Heart left ventricle (tissue), 16 donors: ENCODE measurements around the gene INPP1. TPM values are rescaled to one million over a fixed set of nuclear protein-coding genes. Genes with fewer than 3 reads are reported as not detected.

Experiments used
- ATAC-seq, 4 donors: fragments of 200-7000 bp; cut with Tn5 transposase; one replicate each; pipeline ENCODE4 v1.9.1; 2020 to 2022; ENCODE audit warnings: moderate library complexity in 4 of 4, mild to moderate bottlenecking in 3 of 4, moderate number of reproducible peaks in 1 of 4
- DNase-seq, 5 donors: peaks; one replicate each; pipeline ENCODE4 v3.0.0-alpha.2; 2020
- H3K27ac ChIP-seq, 12 donors: fragments of 200-600 bp; sonication (generic) in 4 of 12; one replicate each; pipeline versions ENCODE4 v1.5.0 to v1.8.0; 2016 to 2022; ENCODE audit warnings: mild to moderate bottlenecking in 2 of 12
- H3K27me3 ChIP-seq, 9 donors: fragments of 200-600 bp; sonication (generic) in 2 of 9; one replicate each; pipeline versions ENCODE4 v1.5.1 to v1.8.0; 2016 to 2022; ENCODE audit warnings: mild to moderate bottlenecking in 3 of 9
- H3K36me3 ChIP-seq, 9 donors: fragments of 200-600 bp; sonication (generic) in 2 of 9; one replicate each; pipeline versions ENCODE4 v1.5.0 to v1.8.0; 2018 to 2022; ENCODE audit warnings: mild to moderate bottlenecking in 2 of 9
- H3K4me1 ChIP-seq, 12 donors: fragments of 200-600 bp; sonication (generic) in 4 of 12; one replicate each; pipeline versions ENCODE4 v1.5.0 to v1.8.0; 2016 to 2022; ENCODE audit warnings: mild to moderate bottlenecking in 3 of 12
- H3K4me3 ChIP-seq, 12 donors: fragments of 200-600 bp; sonication (generic) in 4 of 12; one replicate each; pipeline versions ENCODE4 v1.5.0 to v1.8.0; 2017 to 2022; ENCODE audit warnings: mild to moderate bottlenecking in 9 of 12, moderate library complexity in 4 of 12
- H3K9me3 ChIP-seq, 12 donors: fragments of 200-600 bp; sonication (generic) in 4 of 12; one replicate each; pipeline versions ENCODE4 v1.5.0 to v1.8.0; 2016 to 2022; ENCODE audit warnings: mild to moderate bottlenecking in 1 of 12
- POLR2A ChIP-seq, 2 donors: fragments of 450-650 bp; IDR thresholded peaks; one replicate each; pipeline ENCODE4 v1.6.1; 2017; ENCODE audit warnings: antibody characterized with exemption in 2 of 2, mild to moderate bottlenecking in 2 of 2, moderate library complexity in 2 of 2
- WGBS, 4 donors: extraction: QIAGEN DNeasy Blood & Tissue Kit in 2 of 4; methylation state at CpG; one replicate each; pipeline versions ENCODE4 v1.1.5 to v1.1.7; 2013 to 2018; 5-methylcytosine and 5-hydroxymethylcytosine counted together
- intact Hi-C, 10 donors: fragments of 100-400 bp; cut with DNase I; formaldehyde crosslinking; loops; one replicate each; pipeline versions ENCODE4 v1.11.1 to v1.14.2; 2022
- polyA plus RNA-seq, 2 donors: library from polyadenylated mRNA; stranded (reverse); fragments of 200-250 nt; gene quantifications; one replicate each; pipeline ENCODE4 v1.2.3, GENCODE V29; 2013
- total RNA-seq, 9 donors: library from RNA; depleted of rRNA in 2 of 9; stranded (reverse); fragments of >200 nt in 2 of 9; fragmentation: NEBNext Ultra II Directional in 3 of 9; extraction: Animal tissue kit (Norgen Biotek cat#: 25700) in 3 of 9; gene quantifications; one replicate each; pipeline versions ENCODE4 v1.1.0 to v1.2.4, GENCODE V29; 2016 to 2023
- TF ChIP-seq, protein P1 (sequence below), 12 donors: fragments of 200-600 bp; sonication (generic) in 4 of 12; IDR thresholded peaks; one replicate each; pipeline versions ENCODE4 v1.5.0 to v1.8.0; 2018 to 2022; ENCODE audit warnings: antibody characterized with exemption in 12 of 12, mild to moderate bottlenecking in 5 of 12
- donor health status: ischemic (EF 13 %, LVEDD 7.1; RV severe dilation, severe dysfunction).
- donor health status: healthy with polysubstance abuse.
- donor health status: DM: no; HTN: yes; CAD: no.
- donor health status: DM: no; HTN: no; CAD: no.
- donor health status: ischemic (EF 25% LVEDD 6.9; RV normal size, moderate dysfunction).
- donor health status: ischemic (EF 25% LVEDD 5.7; RV mildly dilated, moderate dysfunction).
- donor health status: healthy.
- donor health status: DM: yes; HTN: yes; CAD: no.
- donor health status: ischemic (EF 35%, LVEDD 5.7; RV mildly dilated, moderate dysfunction).
- donor health status: nonischemic (EF 11% LVEDD 7.7; RV severe dilation, severe dysfunction).
- donor health status: DM: yes; HTN: yes; CAD: no.
- donor health status: PGD.
- donor health status: ischemic (EF 29% LVEDD 5.4; RV normal size, mild dysfunction).
- donor health status: nonischemic (EF 23%, LVEDD 6.1; RV moderate dilation, normal function).

Gene INPP1
- total and polyA plus RNA-seq, 11 donors: 7.8 to 26.2 (median 13.3) TPM

DNA sequence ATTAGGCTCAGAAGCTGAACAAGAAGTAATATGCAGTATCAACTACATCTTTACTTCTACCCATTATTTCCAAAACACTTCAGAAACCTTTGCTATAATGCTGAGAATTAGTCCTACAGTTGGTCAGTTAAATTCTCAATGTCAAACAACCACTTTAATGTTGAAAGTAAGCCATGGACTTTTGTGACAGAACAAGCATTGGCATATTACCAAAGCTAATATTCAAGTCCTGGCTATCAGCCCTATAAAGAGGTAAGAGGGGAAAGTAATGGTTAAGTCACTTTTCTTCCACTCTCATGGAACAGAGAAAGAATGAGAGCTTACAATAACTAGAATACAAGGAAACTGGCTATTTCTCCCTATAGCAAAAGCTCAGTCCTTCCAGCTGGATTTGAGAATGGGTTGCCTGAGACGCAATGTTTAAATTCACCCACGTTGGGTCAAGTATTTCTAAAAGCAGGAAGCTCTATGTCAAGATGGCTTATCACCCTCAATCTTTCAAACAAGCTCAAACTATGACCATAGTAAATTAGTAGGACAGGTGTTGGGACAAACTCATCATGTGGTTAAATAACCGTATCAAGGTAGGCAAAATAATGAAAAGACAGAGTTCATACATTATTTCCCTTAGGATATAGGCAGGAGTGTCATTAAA lies 33.3 kb downstream of the INPP1 start:
- H3K9me3 ChIP-seq: no peaks in the 10 kb centered on the region
- 83 to 87% (median 87%) methylated on average over 3 of the region's 3 CpGs for WGBS, 4 donors
- TF ChIP-seq, protein P1, sequence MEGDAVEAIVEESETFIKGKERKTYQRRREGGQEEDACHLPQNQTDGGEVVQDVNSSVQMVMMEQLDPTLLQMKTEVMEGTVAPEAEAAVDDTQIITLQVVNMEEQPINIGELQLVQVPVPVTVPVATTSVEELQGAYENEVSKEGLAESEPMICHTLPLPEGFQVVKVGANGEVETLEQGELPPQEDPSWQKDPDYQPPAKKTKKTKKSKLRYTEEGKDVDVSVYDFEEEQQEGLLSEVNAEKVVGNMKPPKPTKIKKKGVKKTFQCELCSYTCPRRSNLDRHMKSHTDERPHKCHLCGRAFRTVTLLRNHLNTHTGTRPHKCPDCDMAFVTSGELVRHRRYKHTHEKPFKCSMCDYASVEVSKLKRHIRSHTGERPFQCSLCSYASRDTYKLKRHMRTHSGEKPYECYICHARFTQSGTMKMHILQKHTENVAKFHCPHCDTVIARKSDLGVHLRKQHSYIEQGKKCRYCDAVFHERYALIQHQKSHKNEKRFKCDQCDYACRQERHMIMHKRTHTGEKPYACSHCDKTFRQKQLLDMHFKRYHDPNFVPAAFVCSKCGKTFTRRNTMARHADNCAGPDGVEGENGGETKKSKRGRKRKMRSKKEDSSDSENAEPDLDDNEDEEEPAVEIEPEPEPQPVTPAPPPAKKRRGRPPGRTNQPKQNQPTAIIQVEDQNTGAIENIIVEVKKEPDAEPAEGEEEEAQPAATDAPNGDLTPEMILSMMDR (IDR thresholded peaks at IDR 0.05): no peak
- no peaks in the 10 kb centered on the region for H3K36me3 ChIP-seq
- H3K27me3 ChIP-seq: no peaks in the 10 kb centered on the region
- no peaks in the 10 kb centered on the region for H3K4me1 ChIP-seq
- no peak for ATAC-seq
- H3K27ac ChIP-seq: no peak overlapping the region
- DNase-seq: no peak
- no peak overlapping the region for H3K4me3 ChIP-seq
- intact Hi-C loops: loop anchor here in 5 of 10 donors (5.0 to 10.0 kb wide), 5 partner anchors 52 to 428 kb away; no protein-coding TSS in a partner anchor

DNA sequence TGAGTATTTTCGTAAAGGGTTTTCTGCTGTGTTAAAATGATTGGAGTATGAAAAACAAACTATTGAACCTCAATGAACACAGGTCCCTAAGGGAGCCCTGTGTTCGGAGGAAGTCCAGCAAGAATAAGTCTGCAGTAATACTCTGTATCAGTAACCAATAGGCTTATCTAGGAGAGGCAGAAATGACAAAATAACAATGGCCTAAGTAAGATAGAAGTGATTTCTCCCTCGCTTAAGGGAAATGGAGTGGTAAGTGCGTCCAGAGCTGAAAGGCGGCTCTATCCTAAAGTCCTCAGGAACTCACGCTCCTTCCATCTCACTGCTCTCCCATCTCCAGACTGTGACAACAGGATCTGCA lies 35.5 kb downstream of the INPP1 start:
- Histone ChIP-seq H3K9me3 (no peaks in the 10 kb centered on the region), H3K27ac (no peak overlapping the region), H3K36me3 (no peaks in the 10 kb centered on the region), H3K4me3 (no peak overlapping the region), H3K27me3 (no peaks in the 10 kb centered on the region), H3K4me1 (no peaks in the 10 kb centered on the region)
- no peak for TF ChIP-seq POLR2A (IDR thresholded peaks at IDR 0.05)
- TF ChIP-seq, protein P1 (IDR thresholded peaks at IDR 0.05): no peak
- ATAC-seq (no peak), DNase-seq (no peak)
- WGBS, 4 donors: 76 to 94% (median 85%) methylated on average over 6 of the region's 6 CpGs
- intact Hi-C loops: loop anchor here in 5 of 10 donors (5.0 to 10.0 kb wide), 5 partner anchors 54 to 426 kb away; no protein-coding TSS in a partner anchor

DNA sequence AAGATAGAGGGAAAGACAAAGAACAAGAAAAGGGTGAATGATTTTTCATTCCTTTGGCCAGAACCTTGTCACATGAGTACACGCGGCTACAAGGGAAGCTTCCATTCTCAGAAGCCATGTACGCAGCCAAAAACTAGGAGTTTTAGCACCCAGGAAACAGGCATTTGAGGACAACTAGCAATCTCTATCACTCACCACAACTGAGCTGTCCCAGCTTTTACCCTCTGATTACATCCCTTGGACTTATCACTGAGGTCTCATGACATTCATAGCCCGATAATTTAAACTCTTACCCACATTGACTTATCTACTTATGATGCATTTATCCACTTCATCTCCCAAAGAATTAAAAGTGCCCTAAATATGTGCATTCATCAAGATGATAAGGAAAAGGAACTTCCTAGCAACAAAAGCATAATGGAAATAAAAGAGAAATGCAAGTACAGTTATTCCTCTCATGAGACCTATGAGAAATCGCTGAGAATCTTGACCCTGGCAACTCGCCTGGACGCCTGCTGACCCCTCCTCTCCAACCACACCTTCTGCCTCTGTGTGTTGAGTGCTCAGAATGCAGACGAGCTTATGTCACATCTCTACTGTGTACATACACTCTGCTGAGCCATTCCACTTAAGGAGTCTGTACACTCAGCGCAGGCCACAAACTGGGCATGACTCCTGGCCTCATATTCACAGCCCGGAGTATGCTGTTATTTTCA lies 36.0 kb downstream of the INPP1 start:
- Histone ChIP-seq H3K36me3 (no peaks in the 10 kb centered on the region), H3K27ac (no peak overlapping the region), H3K4me1 (no peaks in the 10 kb centered on the region), H3K27me3 (no peaks in the 10 kb centered on the region), H3K9me3 (no peaks in the 10 kb centered on the region), H3K4me3 (no peak overlapping the region)
- WGBS, 4 donors: 45 to 56% (median 47%) methylated on average over 10 of the region's 10 CpGs
- ATAC-seq (peak in 1 of 4 donors; percentile 27), DNase-seq (no peak)
- TF ChIP-seq, protein P1 (IDR thresholded peaks at IDR 0.05): no peak
- no peak for TF ChIP-seq POLR2A (IDR thresholded peaks at IDR 0.05)
- intact Hi-C loops: loop anchor here in 5 of 10 donors (5.0 to 10.0 kb wide), 5 partner anchors 55 to 425 kb away; no protein-coding TSS in a partner anchor

DNA sequence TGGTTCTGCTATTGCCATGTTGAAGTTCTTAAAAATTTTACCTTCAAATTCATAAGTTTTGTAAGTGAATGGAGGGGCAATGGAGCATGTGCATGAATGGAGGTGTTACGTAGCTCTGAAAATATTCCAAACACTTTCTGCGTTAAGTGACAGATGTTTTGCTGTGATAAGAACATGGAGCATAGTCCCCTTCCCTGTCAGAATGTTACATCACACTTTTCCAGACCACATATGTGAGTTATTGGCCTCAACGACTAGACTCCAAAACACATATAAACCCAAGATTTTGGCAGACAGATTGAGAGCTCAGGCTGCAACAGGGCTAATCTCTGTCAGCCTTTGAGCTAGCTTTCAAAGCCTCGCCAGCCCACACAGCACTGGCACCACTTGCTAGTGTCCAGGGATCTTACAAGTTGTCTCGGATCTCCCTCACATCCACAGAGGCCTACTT lies 37.6 kb downstream of the INPP1 start:
- Histone ChIP-seq H3K4me1 (no peaks in the 10 kb centered on the region), H3K9me3 (no peaks in the 10 kb centered on the region), H3K27ac (no peak overlapping the region), H3K27me3 (no peaks in the 10 kb centered on the region), H3K36me3 (no peaks in the 10 kb centered on the region), H3K4me3 (no peak overlapping the region)
- TF ChIP-seq POLR2A (IDR thresholded peaks at IDR 0.05): no peak
- TF ChIP-seq, protein P1 (IDR thresholded peaks at IDR 0.05): no peak
- intact Hi-C loops: loop anchor here in 6 of 10 donors (2.0 to 10.0 kb wide), 4 partner anchors 131 to 424 kb away; partner anchors contain the start of gene NAB1 (in 1 of the 6)
- DNase-seq (no peak), ATAC-seq (no peak)
- 73 to 78% (median 76%) methylated on average over 5 of the region's 5 CpGs for WGBS, 4 donors
